ENCODE measurements around the gene DTNA.

DTNA gene

GRCh38 chr18:34872066-34872465 is 162.0 kb downstream of the DTNA start:
- no peak overlapping the region for H3K4me3 ChIP-seq (ENCODE audit: low read length)
- no peak for TF ChIP-seq CTCF (conservative IDR thresholded peaks at IDR 0.05; ENCODE audit: low read depth, low read length)
- DNase-seq (ENCODE audit: low read depth), result no peak

GRCh38 chr18:34873986-34874580 is 164.0 kb downstream of the DTNA start:
- no peak overlapping the region for H3K4me3 ChIP-seq (ENCODE audit: low read length)
- no peak for TF ChIP-seq CTCF (conservative IDR thresholded peaks at IDR 0.05; ENCODE audit: low read depth, low read length)
- DNase-seq (ENCODE audit: low read depth), result no peak

- DNase-seq (ENCODE audit: low read depth), result no peak
- H3K4me3 ChIP-seq (ENCODE audit: low read length), result no peak overlapping the region
- no peak for TF ChIP-seq CTCF (conservative IDR thresholded peaks at IDR 0.05; ENCODE audit: low read depth, low read length)
Observed at GRCh38 chr18:34875150-34875549, 165.1 kb downstream of the DTNA start.

GRCh38 chr18:34880403-34880802 is 170.3 kb downstream of the DTNA start:
- H3K4me3 ChIP-seq (ENCODE audit: low read length), result no peak overlapping the region
- TF ChIP-seq CTCF (conservative IDR thresholded peaks at IDR 0.05; ENCODE audit: low read depth, low read length), result no peak
- DNase-seq (ENCODE audit: low read depth), result no peak

GRCh38 chr18:34880882-34881834 is 171.1 kb downstream of the DTNA start:
- peak; percentile 32 for TF ChIP-seq CTCF (conservative IDR thresholded peaks at IDR 0.05; ENCODE audit: low read depth, low read length)
- DNase-seq (ENCODE audit: low read depth), result peak; percentile 4
- H3K4me3 ChIP-seq (ENCODE audit: low read length), result no peak overlapping the region

GRCh38 chr18:34884436-34884835 is 174.3 kb downstream of the DTNA start:
- DNase-seq (ENCODE audit: low read depth), result no peak
- no peak for TF ChIP-seq CTCF (conservative IDR thresholded peaks at IDR 0.05; ENCODE audit: low read depth, low read length)
- H3K4me3 ChIP-seq (ENCODE audit: low read length), result no peak overlapping the region

All from retinal pigment epithelial cell (primary cell).